SK-N-SH (cell line): ENCODE data around the gene BCAS3.

Experiments
- CHD2 ChIP-seq: fragments of 150-350 bp; IDR thresholded peaks from 2 replicates; pipeline ENCODE4 v1.6.1; 2018; ENCODE audit warnings: low read length; ENCODE audit not compliant: partially characterized antibody
- EZH2phosphoT487 ChIP-seq: fragments of 200-600 bp; sonication (generic); IDR thresholded peaks from 2 replicates; pipeline ENCODE4 v1.6.1; 2017; ENCODE audit warnings: low read depth, mixed run types, mild to moderate bottlenecking, antibody characterized with exemption, moderate library complexity, borderline replicate concordance
- FOSL2 ChIP-seq: IDR thresholded peaks from 2 replicates; pipeline ENCODE4 v1.4.0; 2012; ENCODE audit warnings: low read depth, mild to moderate bottlenecking, moderate library complexity, borderline replicate concordance
- FOXM1 ChIP-seq: IDR thresholded peaks from 2 replicates; pipeline ENCODE4 v1.4.0; 2012; ENCODE audit warnings: low read depth, mild to moderate bottlenecking
- GABPA ChIP-seq: IDR thresholded peaks from 2 replicates; pipeline ENCODE4 v1.4.0; 2012; ENCODE audit warnings: low read depth, mild to moderate bottlenecking
- JUND ChIP-seq: IDR thresholded peaks from 2 replicates; pipeline ENCODE4 v1.4.0; 2012
- MXI1 ChIP-seq: IDR thresholded peaks from 2 replicates; pipeline ENCODE4 v1.6.1; 2012; ENCODE audit warnings: mild to moderate bottlenecking, low read depth, low read length, improper control_type of control experiment
- POLR2AphosphoS5 ChIP-seq: IDR thresholded peaks from 2 replicates; pipeline ENCODE4 v1.6.1; 2012; ENCODE audit warnings: low read depth, low read length
- TF ChIP-seq, protein P1 (sequence below): fragments of 200-600 bp; sonication (generic); IDR thresholded peaks from 2 replicates; pipeline ENCODE4 v1.6.1; 2017; ENCODE audit warnings: antibody characterized with exemption, mild to moderate bottlenecking, moderate library complexity

DNA sequence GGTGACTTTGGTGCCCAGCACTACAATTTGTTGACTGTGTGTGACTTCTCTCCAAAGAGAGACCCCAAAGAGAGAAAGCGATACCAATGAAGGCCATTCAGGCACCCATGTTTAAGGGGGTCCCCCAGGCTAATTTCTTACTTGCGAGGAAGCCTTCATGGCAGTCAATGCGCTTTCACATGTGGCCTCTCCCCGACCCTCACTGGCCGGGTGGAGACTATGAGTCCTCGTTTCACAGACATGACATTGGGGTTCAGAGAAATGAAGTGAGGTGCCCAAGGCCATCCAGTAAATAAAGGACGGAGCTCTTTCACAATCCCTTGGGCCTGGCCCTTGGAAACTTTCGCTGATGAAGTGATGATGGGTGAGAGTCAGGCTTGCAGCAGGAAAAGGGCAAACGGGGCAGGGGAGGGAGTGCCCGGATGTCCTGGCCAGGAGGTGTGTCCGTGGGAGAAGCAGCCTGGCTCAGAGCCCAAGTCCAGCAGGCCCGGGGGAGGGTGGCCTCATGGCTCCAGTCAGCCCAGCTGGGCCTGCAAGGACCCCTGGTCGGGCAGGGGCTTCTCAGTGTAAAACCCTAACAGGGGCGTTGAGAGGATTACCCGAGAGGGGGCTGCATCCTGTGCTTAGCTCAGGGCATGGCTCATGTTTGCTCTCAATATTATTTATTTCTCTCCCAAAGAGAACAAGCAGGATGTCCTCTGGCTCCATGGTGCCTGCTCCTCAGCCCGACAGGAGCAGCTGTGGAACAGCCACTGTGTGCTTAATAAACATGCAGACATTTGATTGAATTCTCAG is 736.7 kb downstream of the BCAS3 start:
- TF ChIP-seq, protein P1, sequence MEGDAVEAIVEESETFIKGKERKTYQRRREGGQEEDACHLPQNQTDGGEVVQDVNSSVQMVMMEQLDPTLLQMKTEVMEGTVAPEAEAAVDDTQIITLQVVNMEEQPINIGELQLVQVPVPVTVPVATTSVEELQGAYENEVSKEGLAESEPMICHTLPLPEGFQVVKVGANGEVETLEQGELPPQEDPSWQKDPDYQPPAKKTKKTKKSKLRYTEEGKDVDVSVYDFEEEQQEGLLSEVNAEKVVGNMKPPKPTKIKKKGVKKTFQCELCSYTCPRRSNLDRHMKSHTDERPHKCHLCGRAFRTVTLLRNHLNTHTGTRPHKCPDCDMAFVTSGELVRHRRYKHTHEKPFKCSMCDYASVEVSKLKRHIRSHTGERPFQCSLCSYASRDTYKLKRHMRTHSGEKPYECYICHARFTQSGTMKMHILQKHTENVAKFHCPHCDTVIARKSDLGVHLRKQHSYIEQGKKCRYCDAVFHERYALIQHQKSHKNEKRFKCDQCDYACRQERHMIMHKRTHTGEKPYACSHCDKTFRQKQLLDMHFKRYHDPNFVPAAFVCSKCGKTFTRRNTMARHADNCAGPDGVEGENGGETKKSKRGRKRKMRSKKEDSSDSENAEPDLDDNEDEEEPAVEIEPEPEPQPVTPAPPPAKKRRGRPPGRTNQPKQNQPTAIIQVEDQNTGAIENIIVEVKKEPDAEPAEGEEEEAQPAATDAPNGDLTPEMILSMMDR, result no peak
- TF ChIP-seq FOSL2, result no peak
- no peak for TF ChIP-seq FOXM1
- TF ChIP-seq POLR2AphosphoS5, result no peak
- TF ChIP-seq JUND, result no peak
- no peak for TF ChIP-seq GABPA
- TF ChIP-seq EZH2phosphoT487, result no peak
- TF ChIP-seq MXI1, result 0 out of 2 replicates have a peak, but pooled peaks have one; percentile 42
- TF ChIP-seq CHD2, result no peak
